Activated naive CD8-positive, alpha-beta T cell treated with anti-CD3 and anti-CD28 coated beads, Interleukin-2, amount 50 U/mL, for 16 hours (primary cell): ENCODE measurements around the gene EXOC3L4.

ENCODE experiments used
- DNase-seq: peaks from one replicate; pipeline ENCODE4 v3.0.0-alpha.2; 2020; ENCODE audit warnings: low read depth, low spot score

The EXOC3L4 gene

GRCh38 chr14:103132381-103133209 is 38.1 kb downstream of the EXOC3L4 start:
- no peak for DNase-seq

- no peak for DNase-seq
Observed at GRCh38 chr14:103133210-103134140, 39.0 kb downstream of the EXOC3L4 start.

- DNase-seq = no peak
Observed at GRCh38 chr14:103134405-103134804, 39.9 kb downstream of the EXOC3L4 start.

GRCh38 chr14:103134919-103135318 is 40.4 kb downstream of the EXOC3L4 start:
- DNase-seq = no peak

- no peak for DNase-seq
Observed at GRCh38 chr14:103135333-103136260, 41.1 kb downstream of the EXOC3L4 start.

GRCh38 chr14:103136388-103137271 is 42.1 kb downstream of the EXOC3L4 start:
- no peak for DNase-seq

- no peak for DNase-seq
Observed at GRCh38 chr14:103137689-103138300, 43.3 kb downstream of the EXOC3L4 start.

GRCh38 chr14:103138301-103139131 is 44.0 kb downstream of the EXOC3L4 start:
- DNase-seq = no peak

GRCh38 chr14:103139132-103140025 is 44.9 kb downstream of the EXOC3L4 start:
- DNase-seq = no peak

GRCh38 chr14:103140316-103141109 is 46.0 kb downstream of the EXOC3L4 start:
- DNase-seq = no peak

- DNase-seq = no peak
Observed at GRCh38 chr14:103141117-103141796, 46.7 kb downstream of the EXOC3L4 start.

GRCh38 chr14:103142026-103142425 is 47.5 kb downstream of the EXOC3L4 start:
- DNase-seq = no peak

- no peak for DNase-seq
Observed at GRCh38 chr14:103142721-103143302, 48.3 kb downstream of the EXOC3L4 start.

- DNase-seq = no peak
Observed at GRCh38 chr14:103143506-103143905, 49.0 kb downstream of the EXOC3L4 start.

- DNase-seq = no peak
Observed at GRCh38 chr14:103144085-103144484, 49.6 kb downstream of the EXOC3L4 start.

- DNase-seq = no peak
Observed at GRCh38 chr14:103146141-103146709, 51.7 kb downstream of the EXOC3L4 start.
